K562 (cell line): ENCODE results near the gene RASSF3. TPM values are rescaled to one million over a fixed set of nuclear protein-coding genes. Genes with fewer than 3 reads are reported as not detected.
A peak's percentile ranks its signal among the peaks of the same experiment; 100 is the strongest.

Experiments used
- ATAC-seq: fragments of 200-7000 bp; cut with Tn5 transposase; 3 replicates; pipeline ENCODE4 v1.9.1; 2020; ENCODE audit warnings: moderate library complexity
- BruUV-seq: library from RNA; stranded (reverse); fragments of 400-500 nt; replicated peaks from 2 replicates; lab custom pipeline; 2021; lab: Mats Ljungman, UMichigan
- CTCF ChIA-PET: fragments of 300-600 bp; formaldehyde crosslinking; extraction: SDS; loops from one replicate; lab custom pipeline; 2021; ENCODE audit warnings: low intra/inter-chr PET ratio; lab: Yijun Ruan, JAX
- POLR2A ChIA-PET: fragments of 300-600, 350-650 bp; sonication (Branson Sonifier 250); formaldehyde crosslinking; extraction: SDS; loops from one replicate; lab custom pipeline; 2021; ENCODE audit warnings: antibody characterized with exemption, inconsistent platforms; lab: Yijun Ruan, JAX
- DNase-seq, 4 experiments: peaks; one replicate each; pipeline versions ENCODE4 v3.0.0 to v3.0.0-alpha.2; 2011 to 2018; ENCODE audit warnings: low spot score in 3 of 4, mixed read lengths in 3 of 4; ENCODE audit errors: extremely low read depth in 1 of 4
- FAIRE-seq: peaks from 2 replicates; lab custom pipeline; 2011; peaks lifted over from hg19 to GRCh38; lab: Jason Lieb, UNC
- H2AFZ ChIP-seq: 2 replicates; pipeline ENCODE4 v1.6.0; 2011; ENCODE audit warnings: low read depth, low read length, control low read depth, inconsistent platforms
- H3K27ac ChIP-seq: fragments of 200-600 bp; 3 replicates; pipeline ENCODE4 v1.8.0; 2011; ENCODE audit warnings: low read depth, mild to moderate bottlenecking, control low read depth, inconsistent platforms, low read length, moderate library complexity, mixed read lengths; ENCODE audit errors: extremely low read depth
- H3K27me3 ChIP-seq, 2 experiments: fragments of 300-600 bp in 1 of 2; 2 replicates in 1 of 2; 3 replicates in 1 of 2; pipeline versions ENCODE4 v1.6.0 to v1.8.0; 2011; ENCODE audit warnings: inconsistent platforms in 2 of 2, low read length in 2 of 2, mild to moderate bottlenecking in 1 of 2, mixed read lengths in 1 of 2, moderate library complexity in 1 of 2; ENCODE audit not compliant: control insufficient read depth in 2 of 2, insufficient read depth in 2 of 2
- H3K36me3 ChIP-seq: fragments of 300-600 bp; 3 replicates; pipeline ENCODE4 v1.8.0; 2011; ENCODE audit warnings: mild to moderate bottlenecking, low read length, inconsistent platforms; ENCODE audit not compliant: control insufficient read depth, insufficient read depth
- H3K4me1 ChIP-seq, 2 experiments: fragments of 200-600 bp in 1 of 2; replicated peaks in 1 of 2; 2 replicates in 1 of 2; 3 replicates in 1 of 2; pipeline versions ENCODE4 v1.5.1 to v1.8.0; 2011; ENCODE audit warnings: inconsistent platforms in 2 of 2, low read length in 2 of 2, mild to moderate bottlenecking in 1 of 2, mixed read lengths in 1 of 2, moderate library complexity in 1 of 2; ENCODE audit not compliant: control insufficient read depth in 2 of 2, insufficient read depth in 2 of 2
- H3K4me2 ChIP-seq: 2 replicates; pipeline ENCODE4 v1.6.1; 2011; ENCODE audit warnings: low read length, control low read depth, inconsistent platforms, mixed read lengths; ENCODE audit not compliant: insufficient read depth
- H3K4me3 ChIP-seq: fragments of 200-600 bp; sonication (generic), shearing (Covaris generic); 2 replicates; pipeline ENCODE4 v1.5.1; 2016; ENCODE audit warnings: control low read depth, inconsistent platforms
- H3K79me2 ChIP-seq: fragments of 200-600 bp; 3 replicates; pipeline ENCODE4 v1.8.0; 2011; ENCODE audit warnings: low read length, inconsistent platforms; ENCODE audit not compliant: control insufficient read depth, insufficient read depth
- H3K9ac ChIP-seq, 2 experiments: 2 replicates each; pipeline versions ENCODE4 v1.6.0 to v1.6.1; 2011; ENCODE audit warnings: low read depth in 2 of 2, low read length in 2 of 2, control low read depth in 1 of 2, inconsistent platforms in 1 of 2, mild to moderate bottlenecking in 1 of 2, mixed read lengths in 1 of 2; ENCODE audit not compliant: insufficient read depth in 1 of 2
- H3K9me1 ChIP-seq: one replicate; pipeline ENCODE4 v1.6.0; 2011; ENCODE audit warnings: inconsistent platforms, mild to moderate bottlenecking, low read length, moderate library complexity; ENCODE audit not compliant: control insufficient read depth, insufficient read depth
- H3K9me3 ChIP-seq: replicated peaks from 2 replicates; pipeline ENCODE4 v1.5.1; 2011; ENCODE audit warnings: low read depth, low read length, inconsistent platforms; ENCODE audit not compliant: control insufficient read depth, insufficient read depth
- H4K20me1 ChIP-seq: replicated peaks from 2 replicates; pipeline ENCODE4 v1.6.1; 2011; ENCODE audit warnings: low read length, inconsistent platforms, mixed read lengths; ENCODE audit not compliant: control insufficient read depth, insufficient read depth
- ATF7 ChIP-seq: fragments of 450-650 bp; IDR thresholded peaks from 2 replicates; pipeline ENCODE4 v1.7.1; 2014; ENCODE audit warnings: mild to moderate bottlenecking, moderate library complexity
- CAMTA2 ChIP-seq: fragments of 250-450 bp; sonication (Bioruptor Pico); conservative IDR thresholded peaks from 2 replicates; pipeline ENCODE4 v1.5.1; 2022
- FOSL1 ChIP-seq: fragments of 200-800 bp; sonication (Bioruptor generic); conservative IDR thresholded peaks from 2 replicates; pipeline ENCODE4 v1.6.1; 2016; ENCODE audit warnings: missing genetic modification characterization, missing compliant biosample characterization
- HDAC1 ChIP-seq, 2 experiments: fragments of 450-650 bp; IDR thresholded peaks; 2 replicates each; pipeline ENCODE4 v1.6.1; 2016 to 2017; ENCODE audit warnings: inconsistent platforms in 1 of 2, mild to moderate bottlenecking in 1 of 2, moderate library complexity in 1 of 2
- PCBP1 ChIP-seq: fragments of 200-400 bp; formaldehyde crosslinking; IDR thresholded peaks from 2 replicates; pipeline ENCODE4 v1.6.1; 2018; ENCODE audit warnings: mild to moderate bottlenecking, low read depth, low read length; ENCODE audit not compliant: poor library complexity, severe bottlenecking
- POLR2H ChIP-seq: IDR thresholded peaks from 2 replicates; pipeline ENCODE4 v1.6.1; 2016; ENCODE audit warnings: missing genetic modification characterization, low read depth, mild to moderate bottlenecking, control low read depth, missing compliant biosample characterization, moderate library complexity
- ZEB2 ChIP-seq: fragments of 450-650 bp; IDR thresholded peaks from 2 replicates; pipeline ENCODE4 v1.6.1; 2016
- WGBS: fragments of 100-300 bp; shearing (Covaris generic); methylation state at CpG from one replicate; pipeline ENCODE4 v1.1.6; 2016; ENCODE audit warnings: low coverage, mixed read lengths; ENCODE audit not compliant: insufficient coverage; ENCODE audit errors: missing lambda C conversion rate; 5-methylcytosine and 5-hydroxymethylcytosine counted together
- in situ Hi-C: fragments of 300-500 bp; cut with MboI; formaldehyde crosslinking; loops from 4 replicates; pipeline ENCODE4 v1.15.0; 2018; ENCODE audit warnings: inconsistent platforms, mixed read lengths
- intact Hi-C: fragments of 100-400 bp; cut with micrococcal nuclease; formaldehyde crosslinking; loops from 2 replicates; pipeline ENCODE4 v1.14.2; 2022
- polyA plus RNA-seq, 8 experiments: library from polyadenylated mRNA; depleted of rRNA in 4 of 8; stranded (reverse) in 5 of 8; unstranded in 3 of 8; fragments of >200 nt; fragmentation: Nextera tagmentation in 2 of 8; fragmentation: Illumina TruSeq in 1 of 8; extraction: Ambion mirVana in 2 of 8; extraction: Trizol in 1 of 8; gene quantifications; 2 replicates each; pipeline versions ENCODE4 v1.2.1 to v1.2.3, GENCODE V29; 2011 to 2014; ENCODE audit warnings: inconsistent platforms in 1 of 8, missing spikeins in 1 of 8
- total RNA-seq, 7 experiments: library from RNA; depleted of rRNA in 6 of 7; stranded (reverse); fragments of >200 nt in 6 of 7; fragmentation: Illumina TruSeq in 2 of 7; extraction: Trizol in 2 of 7; gene quantifications; 2 replicates each; pipeline versions ENCODE4 v1.2.1 to v1.2.3, GENCODE V29; 2011 to 2021; ENCODE audit warnings: low replicate concordance in 1 of 7

The RASSF3 gene
- total and polyA plus RNA-seq, 9 of the 15 experiments (the other 6 are each of a cell fraction or from before 2014, with no cell fraction given), result 3.7 to 39.2 (median 20.2) TPM

GRCh38 chr12:64561302-64562136 is 48.8 kb upstream of the RASSF3 start:
- BruUV-seq, result no TSS peak
- FAIRE-seq (no peak), ATAC-seq (no peak), DNase-seq (no peak)
- no peaks in the 10 kb centered on the region for H3K9me3 ChIP-seq
- H3K9me1 ChIP-seq, result no peaks in the 10 kb centered on the region
- 19% methylated on average over 9 of the region's 9 CpGs for WGBS
- intact Hi-C loops, result no loop called here
- H3K36me3 ChIP-seq, result no peaks in the 10 kb centered on the region
- CTCF ChIA-PET, result no interaction called here
- TF ChIP-seq CAMTA2 (CRISPR knock-in tag) (no peak), HDAC1 (IDR thresholded peaks at IDR 0.05) (no peak), PCBP1 (no peak), ATF7 (0 out of 2 replicates have a peak, but pooled peaks have one; percentile 3), FOSL1 (tag) (peak; percentile 15; the same call in 1 of the 2 replicates), POLR2H (tag) (no peak), ZEB2 (no peak)
- H4K20me1 ChIP-seq, result no peaks in the 10 kb centered on the region
- no peaks in the 10 kb centered on the region for H3K79me2 ChIP-seq
- H3K4me1 ChIP-seq, result no peaks in the 10 kb centered on the region
- H3K27ac ChIP-seq, result no peak overlapping the region
- in situ Hi-C loops, result no loop called here
- no peak overlapping the region for H2AFZ ChIP-seq
- H3K4me3 ChIP-seq, result no peak overlapping the region
- H3K27me3 ChIP-seq, result peaks cover 15 to 24% of the 10 kb centered on the region in 2 experiments; a peak in 4 of 5 replicates
- H3K4me2 ChIP-seq, result no peak overlapping the region
- H3K9ac ChIP-seq, result no peak overlapping the region
- POLR2A ChIA-PET, result interaction anchor here (0.6 to 3.3 kb wide), 3 partner anchors 9 to 321 kb away, joined by 3 to 11 read pairs (median 3); no protein-coding TSS in a partner anchor
